CD8-positive, alpha-beta memory T cell (primary cell): ENCODE measurements around the gene PDLIM3. TPM values are rescaled to one million over a fixed set of nuclear protein-coding genes. Genes with fewer than 3 reads are reported as not detected.

ENCODE experiments used
- CTCF ChIA-PET: fragments of 350-600 bp; sonication (Branson Sonifier 250); formaldehyde crosslinking; loops from one replicate; lab custom pipeline; 2021; ENCODE audit warnings: antibody characterized with exemption; lab: Charles Lee
- POLR2A ChIA-PET: fragments of 350-600 bp; sonication (Branson Sonifier 250); formaldehyde crosslinking; loops from one replicate; lab custom pipeline; 2021; ENCODE audit warnings: antibody characterized with exemption; lab: Charles Lee
- DNase-seq, 5 donors: peaks; one replicate each; pipeline versions ENCODE4 v3.0.0 to v3.0.0-alpha.2; 2020 to 2022; ENCODE audit warnings: mixed read lengths in 1 of 5
- H3K27ac ChIP-seq: one replicate; pipeline ENCODE4 v1.7.0; 2013; ENCODE audit warnings: low read depth, mild to moderate bottlenecking, low read length, moderate library complexity
- H3K27me3 ChIP-seq: 2 replicates; pipeline ENCODE4 v1.7.0; 2013; ENCODE audit warnings: low read length, mild to moderate bottlenecking; ENCODE audit not compliant: insufficient read depth, poor library complexity, severe bottlenecking
- H3K36me3 ChIP-seq: 2 replicates; pipeline ENCODE4 v1.7.0; 2013; ENCODE audit warnings: mild to moderate bottlenecking, low read length, moderate library complexity; ENCODE audit not compliant: insufficient read depth
- H3K4me1 ChIP-seq: 2 replicates; pipeline ENCODE4 v1.7.0; 2013; ENCODE audit warnings: mild to moderate bottlenecking, low read length, moderate library complexity; ENCODE audit not compliant: insufficient read depth
- H3K4me3 ChIP-seq: 2 replicates; pipeline ENCODE4 v1.7.0; 2013; ENCODE audit warnings: mild to moderate bottlenecking, low read length
- H3K9me3 ChIP-seq: 2 replicates; pipeline ENCODE4 v1.7.0; 2013; ENCODE audit warnings: mild to moderate bottlenecking, low read length
- H3K27ac Mint-ChIP-seq, 8 donors: one replicate each; pipeline ENCODE4 v1.8.0; 2020 to 2021; ENCODE audit warnings: mixed read lengths in 8 of 8, mild to moderate bottlenecking in 6 of 8, inconsistent platforms in 3 of 8, moderate library complexity in 3 of 8
- H3K27me3 Mint-ChIP-seq, 2 donors: one replicate each; pipeline ENCODE4 v1.8.0; 2020 to 2021; ENCODE audit warnings: mixed read lengths in 2 of 2, mild to moderate bottlenecking in 1 of 2, moderate library complexity in 1 of 2
- H3K36me3 Mint-ChIP-seq, 3 donors: one replicate each; pipeline ENCODE4 v1.8.0; 2020 to 2021; ENCODE audit warnings: mixed read lengths in 3 of 3, inconsistent platforms in 1 of 3, mild to moderate bottlenecking in 1 of 3
- H3K4me1 Mint-ChIP-seq, 3 donors: one replicate each; pipeline ENCODE4 v1.8.0; 2020 to 2021; ENCODE audit warnings: mixed read lengths in 3 of 3, inconsistent platforms in 1 of 3, mild to moderate bottlenecking in 1 of 3
- H3K4me3 Mint-ChIP-seq, 7 donors: one replicate each; pipeline ENCODE4 v1.8.0; 2020 to 2021; ENCODE audit warnings: mixed read lengths in 7 of 7, mild to moderate bottlenecking in 6 of 7, moderate library complexity in 4 of 7, inconsistent platforms in 2 of 7
- H3K9me3 Mint-ChIP-seq, 5 donors: one replicate each; pipeline ENCODE4 v1.8.0; 2020 to 2022; ENCODE audit warnings: mixed read lengths in 5 of 5, mild to moderate bottlenecking in 3 of 5, moderate library complexity in 2 of 5, inconsistent platforms in 1 of 5
- polyA plus RNA-seq: library from polyadenylated mRNA; unstranded; fragments of 300-500 nt; fragmentation: Illumina TruSeq; gene quantifications from one replicate; pipeline ENCODE4 v1.2.3, GENCODE V29; 2021
- total RNA-seq, 2 experiments: library from RNA; stranded (reverse); gene quantifications; one replicate each; pipeline ENCODE4 v1.2.3, GENCODE V29; 2021

PDLIM3 gene
- total and polyA plus RNA-seq, 3 experiments from 2014 or later = not detected

DNA sequence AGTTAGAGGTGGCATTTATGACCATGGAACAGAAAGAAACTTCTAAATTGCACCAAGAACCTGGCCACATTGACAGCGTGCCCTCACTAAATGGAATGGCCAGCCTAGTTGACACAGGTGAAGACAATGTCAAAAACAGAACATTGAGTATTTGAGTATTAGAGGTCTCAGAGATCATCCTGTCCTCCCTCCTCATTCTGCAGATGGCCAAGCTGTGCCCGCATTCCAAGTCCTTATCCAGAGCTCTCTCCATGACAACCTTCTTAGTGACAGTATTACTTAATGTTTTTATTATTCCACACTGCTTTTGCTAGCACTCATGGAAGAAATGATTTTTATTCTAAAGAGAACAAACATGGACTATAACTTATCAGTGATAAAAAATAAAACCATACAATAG, 53.9 kb downstream of the PDLIM3 start:
- no peak for DNase-seq
- Histone ChIP-seq H3K4me3 (no peak overlapping the region), H3K4me1 (no peaks in the 10 kb centered on the region), H3K27me3 (peaks cover 8% of the 10 kb centered on the region), H3K9me3 (no peaks in the 10 kb centered on the region), H3K36me3 (no peaks in the 10 kb centered on the region), H3K27ac (no peak overlapping the region)
- H3K4me3 Mint-ChIP-seq = no peak overlapping the region
- CTCF ChIA-PET = interaction anchor here (2.2 kb wide), 1 partner anchor 10 kb away, joined by 5 read pairs; the partner anchor contains the start of gene CCDC110
- no peak overlapping the region for H3K27ac Mint-ChIP-seq
- no peaks in the 10 kb centered on the region for H3K4me1 Mint-ChIP-seq
- H3K27me3 Mint-ChIP-seq = peaks cover 25 to 53% of the 10 kb centered on the region in 2 donors
- no peaks in the 10 kb centered on the region for H3K36me3 Mint-ChIP-seq
- POLR2A ChIA-PET = no interaction called here
- peaks cover 0 to 2% (median 0%) of the 10 kb centered on the region in 5 donors for H3K9me3 Mint-ChIP-seq

DNA sequence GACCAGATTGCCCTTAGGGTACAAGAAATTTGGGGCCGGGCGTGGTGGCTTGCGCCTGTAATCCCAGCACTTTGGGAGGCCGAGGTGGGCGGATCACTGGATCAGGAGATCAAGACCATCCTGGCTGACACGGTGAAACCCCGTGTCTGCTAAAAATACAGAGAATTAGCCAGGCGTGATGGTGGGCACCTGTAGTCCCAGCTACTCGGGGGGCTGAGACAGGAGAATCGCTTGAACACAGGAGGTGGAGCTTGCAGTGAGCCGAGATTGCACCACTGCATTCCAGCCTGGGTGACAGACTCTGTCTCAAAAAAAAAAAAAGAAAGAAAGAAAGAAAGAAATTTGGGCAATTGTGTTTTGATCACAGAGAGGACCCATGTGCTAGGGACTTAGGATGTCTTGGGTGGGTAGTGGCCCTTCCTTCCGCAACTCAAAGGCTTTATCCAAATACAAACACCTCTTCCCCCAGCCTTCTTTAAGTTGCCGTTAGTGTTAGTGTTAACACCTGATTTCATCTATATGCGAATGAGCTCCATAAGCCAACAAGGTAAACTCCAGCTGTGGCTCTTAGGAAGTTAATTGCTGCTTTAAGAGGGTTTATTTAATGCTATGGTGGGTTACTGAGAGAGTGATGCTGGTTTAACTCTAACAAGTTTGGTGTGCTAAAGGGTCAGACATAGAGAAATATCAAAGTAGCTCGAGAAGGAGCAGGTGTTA, 55.1 kb downstream of the PDLIM3 start:
- ChIA-PET POLR2A (no interaction called here), CTCF (no interaction called here)
- Mint-ChIP-seq H3K4me1 (no peaks in the 10 kb centered on the region), H3K4me3 (no peak overlapping the region), H3K36me3 (no peaks in the 10 kb centered on the region), H3K27ac (no peak overlapping the region), H3K27me3 (peaks cover 15 to 45% of the 10 kb centered on the region in 2 donors), H3K9me3 (no peaks in the 10 kb centered on the region)
- H3K27me3 ChIP-seq = peaks cover 8% of the 10 kb centered on the region
- no peak overlapping the region for H3K4me3 ChIP-seq
- DNase-seq = no peak
- H3K9me3 ChIP-seq = no peaks in the 10 kb centered on the region
- H3K36me3 ChIP-seq = no peaks in the 10 kb centered on the region
- no peaks in the 10 kb centered on the region for H3K4me1 ChIP-seq
- no peak overlapping the region for H3K27ac ChIP-seq

GRCh38 chr4:185479507-185479971, 55.8 kb downstream of the PDLIM3 start:
- Histone ChIP-seq H3K9me3 (no peaks in the 10 kb centered on the region), H3K27me3 (peaks cover 8% of the 10 kb centered on the region), H3K27ac (no peak overlapping the region), H3K4me3 (no peak overlapping the region), H3K4me1 (no peaks in the 10 kb centered on the region), H3K36me3 (no peaks in the 10 kb centered on the region)
- ChIA-PET CTCF (no interaction called here), POLR2A (no interaction called here)
- Mint-ChIP-seq H3K4me3 (no peak overlapping the region), H3K4me1 (no peaks in the 10 kb centered on the region), H3K36me3 (no peaks in the 10 kb centered on the region), H3K27me3 (peaks cover 13 to 42% of the 10 kb centered on the region in 2 donors), H3K9me3 (no peaks in the 10 kb centered on the region), H3K27ac (no peak overlapping the region)
- no peak for DNase-seq

- Mint-ChIP-seq H3K27ac (no peak overlapping the region), H3K9me3 (no peaks in the 10 kb centered on the region), H3K4me3 (peak overlapping the region in 2 of 7 donors; percentile 5 to 56), H3K27me3 (peaks cover 12 to 15% of the 10 kb centered on the region in 2 donors), H3K4me1 (peaks cover 7 to 11% (median 11%) of the 10 kb centered on the region in 3 donors), H3K36me3 (no peaks in the 10 kb centered on the region)
- Histone ChIP-seq H3K36me3 (no peaks in the 10 kb centered on the region), H3K27ac (no peak overlapping the region), H3K4me3 (no peak overlapping the region), H3K9me3 (no peaks in the 10 kb centered on the region), H3K27me3 (no peaks in the 10 kb centered on the region), H3K4me1 (peaks cover 5% of the 10 kb centered on the region)
- ChIA-PET POLR2A (no interaction called here), CTCF (no interaction called here)
- no peak for DNase-seq
Measured at GRCh38 chr4:185473247-185473646, 62.1 kb downstream of the PDLIM3 start.

GRCh38 chr4:185472103-185472542, 63.2 kb downstream of the PDLIM3 start:
- peaks cover 5% of the 10 kb centered on the region in 2 donors for H3K27me3 Mint-ChIP-seq
- no peaks in the 10 kb centered on the region for H3K36me3 Mint-ChIP-seq
- H3K27ac Mint-ChIP-seq = peak overlapping the region in 7 of 8 donors; percentile 4 to 88 (median 78)
- no peaks in the 10 kb centered on the region for H3K27me3 ChIP-seq
- H3K4me1 Mint-ChIP-seq = peaks cover 7 to 11% (median 11%) of the 10 kb centered on the region in 3 donors
- H3K4me1 ChIP-seq = peaks cover 5% of the 10 kb centered on the region
- peak overlapping the region; percentile 61 for H3K4me3 ChIP-seq
- H3K4me3 Mint-ChIP-seq = peak overlapping the region; percentile 87 to 92 (median 91)
- CTCF ChIA-PET = interaction anchor here (1.1 to 1.3 kb wide), 3 partner anchors 10 to 126 kb away, joined by 4 to 5 read pairs (median 5); a partner anchor contains a TSS
- DNase-seq = no peak
- no peaks in the 10 kb centered on the region for H3K9me3 Mint-ChIP-seq
- no peaks in the 10 kb centered on the region for H3K36me3 ChIP-seq
- POLR2A ChIA-PET = interaction anchor here (0.7 to 0.8 kb wide), 2 partner anchors 9 to 76 kb away, joined by 3 to 8 read pairs; partner anchors contain the start of gene ANKRD37
- H3K27ac ChIP-seq = peak overlapping the region; percentile 38
- no peaks in the 10 kb centered on the region for H3K9me3 ChIP-seq

- Histone ChIP-seq H3K4me1 (peaks cover 5% of the 10 kb centered on the region), H3K9me3 (no peaks in the 10 kb centered on the region), H3K27ac (peak within 1 kb of the TSS; percentile 38), H3K27me3 (no peaks in the 10 kb centered on the region), H3K36me3 (no peaks in the 10 kb centered on the region), H3K4me3 (peak within 1 kb of the TSS; percentile 74)
- POLR2A ChIA-PET = interaction anchor here (0.8 kb wide), 1 partner anchor 75 kb away, joined by 3 read pairs; the partner anchor contains the start of gene ANKRD37
- Mint-ChIP-seq H3K9me3 (no peaks in the 10 kb centered on the region), H3K27ac (peak within 1 kb of the TSS; percentile 56 to 88 (median 84)), H3K36me3 (no peaks in the 10 kb centered on the region), H3K4me1 (peaks cover 7 to 11% (median 11%) of the 10 kb centered on the region in 3 donors), H3K4me3 (peak within 1 kb of the TSS; percentile 88 to 92 (median 92)), H3K27me3 (peaks cover 0 to 5% of the 10 kb centered on the region in 2 donors)
- DNase-seq = peak; percentile 81 to 93 (median 84)
- CTCF ChIA-PET = interaction anchor here (1.1 to 1.3 kb wide), 3 partner anchors 10 to 127 kb away, joined by 4 to 5 read pairs (median 5); a partner anchor contains a TSS
Measured at GRCh38 chr4:185471235-185472102, 63.8 kb downstream of the PDLIM3 start, which contains the start of gene CCDC110. CCDC110 (minus strand) TSS chr4:185471733; CDS start chr4:185471683, 50 bp downstream.

DNA sequence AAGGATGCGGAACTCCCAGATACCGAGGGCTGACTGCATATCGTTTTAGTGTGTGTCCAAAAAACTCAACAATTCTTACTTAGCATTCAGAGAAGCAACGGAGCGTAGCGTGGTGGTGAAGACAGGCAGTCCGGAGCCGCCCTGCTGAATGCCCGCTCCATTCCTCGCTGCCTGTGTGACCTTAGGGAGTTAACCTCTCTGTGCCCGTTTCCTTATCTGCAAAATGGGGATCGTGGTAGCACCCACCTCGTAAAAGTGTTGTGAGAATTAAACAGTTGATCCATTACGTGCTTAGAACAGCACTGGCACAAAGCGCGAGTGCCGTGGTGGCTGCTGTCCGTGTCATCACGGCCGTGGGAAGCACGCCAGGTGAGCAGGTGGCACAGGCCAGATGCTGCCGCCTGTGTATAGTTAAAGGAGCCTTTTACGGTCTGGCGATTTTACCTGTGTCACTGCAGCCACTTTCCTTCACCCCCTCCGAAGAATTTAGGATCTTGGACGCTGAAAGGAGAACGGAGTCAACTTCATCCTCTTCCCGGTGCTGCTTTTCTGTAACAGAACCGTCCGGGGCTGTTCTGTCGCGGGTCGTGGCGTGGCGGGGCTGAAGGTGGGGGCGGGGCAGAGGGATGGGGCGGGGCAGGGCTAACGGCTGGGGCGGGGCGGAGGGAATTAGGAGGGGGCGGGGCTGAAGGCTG, 64.7 kb downstream of the PDLIM3 start:
- no peak overlapping the region for H3K27ac ChIP-seq
- peaks cover 0 to 5% of the 10 kb centered on the region in 2 donors for H3K27me3 Mint-ChIP-seq
- peak in 3 of 5 donors; percentile 57 to 71 (median 64) for DNase-seq
- H3K27ac Mint-ChIP-seq = peak overlapping the region; percentile 56 to 88 (median 75)
- H3K4me1 ChIP-seq = peaks cover 5% of the 10 kb centered on the region
- H3K4me3 ChIP-seq = peak overlapping the region; percentile 74
- H3K4me1 Mint-ChIP-seq = peaks cover 7 to 11% (median 11%) of the 10 kb centered on the region in 3 donors
- H3K4me3 Mint-ChIP-seq = peak overlapping the region; percentile 84 to 92 (median 86)
- H3K9me3 ChIP-seq = no peaks in the 10 kb centered on the region
- POLR2A ChIA-PET = no interaction called here
- H3K36me3 Mint-ChIP-seq = no peaks in the 10 kb centered on the region
- H3K27me3 ChIP-seq = no peaks in the 10 kb centered on the region
- CTCF ChIA-PET = no interaction called here
- no peaks in the 10 kb centered on the region for H3K36me3 ChIP-seq
- no peaks in the 10 kb centered on the region for H3K9me3 Mint-ChIP-seq
